NOMO-1 treated with DMSO at 0.1 percent for 48 hours (cell line): ENCODE measurements around the gene CARD9.
"Not testable (repeated sequence)": the region's sequence is repeated elsewhere in the genome, so short reads cannot be mapped to it uniquely, and the experiment has no call there.

Experiments
- DNase-seq: peaks from one replicate; lab custom pipeline; 2025; ENCODE audit not compliant: unreplicated experiment; lab: John Stamatoyannopoulos, UW

Gene CARD9

GRCh38 chr9:136364942-136365774, 8.3 kb downstream of the CARD9 start:
- no peak for DNase-seq

- no peak for DNase-seq
These were observed 9.3 kb downstream of the CARD9 start for GRCh38 chr9:136363949-136364748.

DNA sequence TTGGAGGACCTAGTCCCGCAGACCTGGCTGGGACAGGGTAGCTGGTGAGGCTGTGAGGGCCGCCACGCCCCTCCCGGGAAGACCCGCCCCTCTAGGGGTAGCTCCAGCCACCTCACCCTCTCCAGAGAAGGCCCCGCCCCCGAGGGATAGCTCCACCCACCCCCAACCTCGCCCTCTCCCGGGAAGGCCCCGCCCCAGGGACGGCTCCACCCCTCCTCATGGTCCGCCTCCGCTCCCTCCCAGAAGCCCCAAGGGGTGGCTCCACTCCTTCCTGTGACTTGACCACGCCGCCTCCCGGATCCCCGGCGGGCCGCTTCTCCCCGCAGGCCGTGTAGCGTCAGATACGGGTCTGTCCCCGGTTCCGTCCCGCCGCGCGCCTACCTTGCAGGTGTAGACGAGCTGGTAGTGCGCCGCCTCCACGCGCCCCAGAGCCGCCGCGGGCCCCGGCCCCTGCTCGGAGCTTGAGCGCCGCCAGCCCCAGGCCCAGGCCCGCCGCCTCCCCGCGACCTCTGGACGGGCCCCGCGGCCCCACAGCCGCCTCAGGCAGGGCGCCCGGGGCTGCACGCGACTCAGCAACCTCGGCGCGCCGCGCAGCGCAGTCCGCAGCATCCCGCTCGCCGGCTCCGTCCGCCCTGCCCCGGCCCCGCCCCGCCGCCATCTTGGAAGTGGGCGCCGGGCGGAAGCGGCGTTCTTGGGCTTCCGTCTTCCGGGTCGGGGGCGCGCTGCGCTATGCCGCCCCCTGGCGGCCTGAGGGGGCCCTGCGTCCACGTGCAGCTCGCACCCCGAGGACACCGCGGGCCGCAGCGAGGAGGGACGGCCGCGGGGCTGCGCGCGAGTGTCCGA, 10.1 kb downstream of the CARD9 start, which contains the start of gene DNLZ:
Gene DNLZ (minus strand): TSS at position 639 of the 843 bp plus-strand sequence. CDS start 30 bp downstream, at position 609.
- DNase-seq: peak; percentile 92

GRCh38 chr9:136362450-136362784, 11.1 kb downstream of the CARD9 start:
- no peak for DNase-seq

GRCh38 chr9:136361754-136362449, 11.6 kb downstream of the CARD9 start:
- no peak for DNase-seq

- DNase-seq: no peak
These were observed 12.3 kb downstream of the CARD9 start for GRCh38 chr9:136361047-136361753.

GRCh38 chr9:136359774-136360718, 13.4 kb downstream of the CARD9 start:
- no peak for DNase-seq

DNA sequence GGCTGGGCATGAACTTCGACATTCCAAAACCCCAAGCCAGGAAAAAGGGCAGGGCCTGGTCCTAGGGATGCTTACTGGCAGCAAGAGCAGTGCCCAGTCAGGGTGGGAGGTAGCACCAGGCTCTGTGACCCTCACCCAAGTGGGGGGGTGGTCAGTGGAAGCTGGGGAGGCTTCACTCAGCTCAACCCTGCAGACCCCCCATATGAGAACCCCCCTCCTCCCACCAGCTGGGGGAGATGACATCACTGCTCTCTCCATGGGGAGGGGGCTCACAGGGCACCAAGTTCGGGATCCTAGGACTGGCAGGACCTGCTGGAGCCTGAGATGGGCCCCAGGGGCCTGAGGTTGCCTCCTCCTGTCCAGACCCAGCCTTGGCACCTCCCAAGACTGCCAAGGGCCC, 14.6 kb downstream of the CARD9 start:
- DNase-seq: no peak

DNA sequence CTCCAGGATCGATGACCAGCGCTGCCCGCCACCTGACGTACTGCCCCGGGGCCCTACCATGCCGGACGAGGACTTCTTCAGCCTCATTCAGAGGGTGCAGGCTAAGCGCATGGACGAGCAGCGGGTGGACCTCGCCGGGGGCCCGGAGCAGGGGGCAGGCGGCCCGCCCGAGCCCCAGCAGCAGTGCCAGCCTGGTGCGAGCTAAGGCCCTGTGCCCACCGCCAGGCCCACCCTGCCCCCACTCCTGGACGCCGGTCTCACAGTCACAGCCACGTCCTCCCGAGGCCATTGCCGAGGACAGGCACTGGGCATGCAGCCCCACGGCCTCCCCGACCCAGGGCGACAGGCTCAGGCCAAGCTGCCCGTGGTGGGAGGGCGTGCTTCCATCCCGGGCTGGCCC, 15.5 kb downstream of the CARD9 start:
- no peak for DNase-seq

DNA sequence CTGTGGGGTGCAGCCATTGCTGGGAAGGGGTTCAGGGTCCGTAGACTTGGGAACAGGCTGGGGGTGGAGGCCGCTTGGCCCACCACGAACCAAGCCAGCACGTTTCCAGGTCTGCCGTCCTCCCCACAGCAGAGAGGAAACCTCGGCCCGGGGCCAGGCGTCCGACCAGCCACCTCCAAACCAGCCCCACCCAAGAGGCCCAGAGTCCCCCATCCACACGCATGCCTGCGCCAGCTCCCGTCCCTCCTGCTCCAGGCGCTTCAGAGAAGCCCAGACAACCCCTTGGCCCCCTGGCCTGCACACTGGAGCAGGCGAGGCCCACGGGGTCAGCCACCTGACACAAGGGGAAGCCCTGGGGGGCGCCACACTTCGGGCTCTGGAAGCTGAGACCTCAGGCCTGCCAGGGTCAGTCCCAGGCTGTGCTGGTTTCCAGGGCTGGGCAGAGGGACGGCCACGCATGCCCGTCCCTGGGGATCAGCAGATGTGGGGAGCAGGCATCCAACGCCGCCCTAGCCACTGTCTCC, 16.2 kb downstream of the CARD9 start:
- DNase-seq: no peak

DNA sequence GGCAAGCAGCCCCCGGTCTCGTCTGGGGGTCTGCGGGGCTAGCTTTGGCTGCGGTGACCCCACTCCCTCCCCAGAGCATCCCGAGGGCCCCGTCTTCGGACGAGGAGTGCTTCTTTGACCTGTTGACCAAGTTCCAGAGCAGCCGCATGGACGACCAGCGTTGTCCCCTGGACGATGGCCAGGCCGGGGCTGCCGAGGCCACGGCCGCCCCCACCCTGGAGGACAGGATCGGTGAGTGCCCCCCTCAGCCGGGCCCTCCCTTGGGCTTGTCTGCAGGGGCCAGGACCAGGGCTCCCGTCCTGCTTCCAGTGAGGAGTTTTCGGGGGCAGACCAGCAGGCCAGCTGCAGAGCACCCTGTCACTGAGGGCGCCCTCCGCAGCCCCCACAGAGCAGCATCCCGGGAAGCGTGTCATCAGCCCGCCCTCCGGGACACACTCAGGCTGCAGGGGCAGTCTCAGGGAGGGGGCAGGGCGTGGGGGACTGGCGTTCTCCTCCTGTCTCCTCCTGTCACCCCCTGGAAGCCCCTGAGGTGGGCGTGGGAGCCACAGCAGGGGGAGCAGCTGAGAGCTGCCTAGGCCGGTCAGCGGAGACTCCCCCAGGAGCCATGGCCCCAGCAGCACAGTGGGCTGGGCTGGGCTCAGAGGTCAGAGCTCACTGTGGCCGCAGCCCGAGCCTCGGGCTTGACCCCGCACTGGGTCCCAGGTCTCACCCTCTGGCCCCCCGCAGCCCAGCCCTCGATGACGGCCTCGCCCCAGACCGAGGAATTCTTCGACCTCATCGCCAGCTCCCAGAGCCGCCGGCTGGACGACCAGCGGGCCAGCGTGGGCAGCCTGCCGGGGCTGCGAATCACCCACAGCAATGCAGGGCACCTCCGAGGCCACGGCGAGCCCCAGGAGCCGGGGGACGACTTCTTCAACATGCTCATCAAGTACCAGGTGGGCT, 17.6 kb downstream of the CARD9 start:
- no peak for DNase-seq

DNA sequence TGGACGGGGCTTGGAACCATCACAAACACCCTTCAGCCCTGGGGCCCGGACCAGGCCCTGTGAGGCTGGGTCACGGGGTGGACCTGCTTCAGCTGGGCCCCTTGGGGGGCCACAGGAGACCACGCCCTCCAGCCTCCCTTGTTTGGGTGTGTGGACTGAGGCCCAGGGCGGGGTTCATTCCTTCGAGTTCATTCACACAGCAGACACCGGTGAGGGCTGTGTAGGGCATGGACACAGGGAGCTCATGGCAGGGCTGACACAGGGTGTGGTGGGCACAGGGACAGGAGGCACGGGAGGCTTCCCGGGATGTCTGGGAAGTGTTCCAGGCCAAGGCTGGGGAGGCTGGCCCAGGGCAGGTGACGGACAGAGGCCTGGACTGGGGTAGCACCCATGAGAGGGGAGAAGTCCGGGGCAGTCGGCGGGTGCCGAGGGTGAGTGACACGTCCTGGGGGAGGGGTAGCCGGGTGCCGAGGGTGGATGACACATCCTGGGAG, 18.8 kb downstream of the CARD9 start:
- no peak for DNase-seq

- no peak for DNase-seq
These were observed 19.5 kb downstream of the CARD9 start for GRCh38 chr9:136353757-136354488.

DNA sequence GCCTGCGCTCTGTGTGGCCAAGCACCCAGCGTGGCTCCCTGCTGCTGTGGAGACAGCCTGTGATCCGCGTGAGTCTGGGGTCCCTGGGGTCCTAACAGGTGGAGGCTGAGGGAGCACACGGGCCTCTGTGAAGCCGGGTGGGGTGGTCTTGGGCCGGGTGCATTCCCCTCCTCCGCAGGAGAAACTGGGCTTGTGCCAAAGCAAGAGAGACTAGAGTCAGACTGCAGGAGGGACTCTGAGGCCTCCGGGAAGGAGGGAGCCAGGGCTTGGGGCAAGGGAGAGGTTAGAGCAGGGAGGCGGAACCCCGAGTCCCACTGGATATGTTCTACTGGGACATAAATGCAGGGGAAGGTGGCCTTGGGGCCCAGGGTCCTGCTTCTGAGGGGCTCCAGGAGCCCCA, 20.4 kb downstream of the CARD9 start:
- no peak for DNase-seq

GRCh38 chr9:136352682-136353081, 20.8 kb downstream of the CARD9 start:
- no peak for DNase-seq

GRCh38 chr9:136351868-136352267, 21.6 kb downstream of the CARD9 start:
- not testable (repeated sequence) for DNase-seq
